GM12891 (cell line): ENCODE data around the gene CMKLR1.

Experiments
- POLR2AphosphoS5 ChIP-seq: IDR thresholded peaks from 2 replicates; pipeline ENCODE4 v1.6.1; 2011; ENCODE audit warnings: low read depth, low read length, control low read depth
- TAF1 ChIP-seq: IDR thresholded peaks from 2 replicates; pipeline ENCODE4 v1.6.1; 2011; ENCODE audit warnings: low read depth, low read length, control low read depth

- TF ChIP-seq TAF1 (no peak), POLR2AphosphoS5 (no peak)
These were observed 49.6 kb downstream of the CMKLR1 start for GRCh38 chr12:108289350-108290161.
